AG04450 (cell line): ENCODE results near the gene ARFGEF3. TPM values are rescaled to one million over a fixed set of nuclear protein-coding genes. Genes with fewer than 3 reads are reported as not detected.
A peak's percentile ranks its signal among the peaks of the same experiment; 100 is the strongest.

Source experiments
- CTCF ChIA-PET: fragments of 300-600, 350-600 bp; formaldehyde crosslinking; extraction: SDS; loops from one replicate; lab custom pipeline; 2022; ENCODE audit warnings: antibody characterized with exemption, inconsistent platforms; lab: Charles Lee
- POLR2A ChIA-PET: fragments of 350-600 bp; formaldehyde crosslinking; extraction: SDS; loops from one replicate; lab custom pipeline; 2021; ENCODE audit warnings: antibody characterized with exemption, inconsistent platforms; lab: Yijun Ruan, JAX
- DNase-seq: peaks from one replicate; pipeline ENCODE4 v3.0.0-alpha.2; 2011; ENCODE audit warnings: low read depth, low spot score
- H3K27ac ChIP-seq: one replicate; pipeline ENCODE4 v1.5.1; 2012; ENCODE audit warnings: low read depth, low read length, control low read depth
- H3K27me3 ChIP-seq: one replicate; pipeline ENCODE4 v1.6.0; 2012; ENCODE audit warnings: low read length; ENCODE audit not compliant: control insufficient read depth, insufficient read depth
- H3K4me3 ChIP-seq: 2 replicates; pipeline ENCODE4 v1.5.1; 2011; ENCODE audit warnings: mild to moderate bottlenecking, low read depth, low read length, control low read depth
- H3K9me3 ChIP-seq: 2 replicates; pipeline ENCODE4 v1.5.1; 2012; ENCODE audit warnings: low read length; ENCODE audit not compliant: control insufficient read depth, insufficient read depth
- polyA plus RNA-seq: library from polyadenylated mRNA; depleted of rRNA; stranded (reverse); fragments of >200 nt; gene quantifications from 2 replicates; pipeline ENCODE4 v1.2.3, GENCODE V29; 2011
- TF ChIP-seq, protein P1 (sequence below): IDR thresholded peaks from 2 replicates; pipeline ENCODE4 v1.5.1; 2011; ENCODE audit warnings: low read depth, low read length, control low read depth, inconsistent platforms

Gene ARFGEF3
- polyA plus RNA-seq, 1 experiment, result 0.02 TPM

DNA sequence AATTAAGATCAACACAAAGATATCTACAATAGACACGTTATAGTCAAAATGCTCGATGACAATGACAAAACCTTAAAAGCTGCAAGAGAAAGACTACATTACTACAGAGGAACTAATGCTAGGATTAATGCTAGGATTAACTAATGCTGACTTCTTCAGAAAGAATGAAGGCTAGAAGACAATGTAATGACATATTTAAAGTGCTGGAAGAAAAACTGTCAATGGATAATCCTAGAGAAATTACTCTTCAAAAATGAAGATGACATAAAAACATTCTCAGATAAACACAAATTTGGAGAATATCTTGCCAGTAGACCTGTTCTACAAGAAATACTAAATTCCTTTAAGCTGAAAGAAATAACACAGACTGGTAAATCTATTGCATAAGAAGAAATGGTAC is 140.8 kb downstream of the ARFGEF3 start:
- Histone ChIP-seq H3K4me3 (no peak overlapping the region), H3K9me3 (no peaks in the 10 kb centered on the region), H3K27ac (no peak overlapping the region), H3K27me3 (peaks cover 2% of the 10 kb centered on the region)
- DNase-seq, result no peak
- ChIA-PET CTCF (no interaction called here), POLR2A (no interaction called here)
- TF ChIP-seq, protein P1, sequence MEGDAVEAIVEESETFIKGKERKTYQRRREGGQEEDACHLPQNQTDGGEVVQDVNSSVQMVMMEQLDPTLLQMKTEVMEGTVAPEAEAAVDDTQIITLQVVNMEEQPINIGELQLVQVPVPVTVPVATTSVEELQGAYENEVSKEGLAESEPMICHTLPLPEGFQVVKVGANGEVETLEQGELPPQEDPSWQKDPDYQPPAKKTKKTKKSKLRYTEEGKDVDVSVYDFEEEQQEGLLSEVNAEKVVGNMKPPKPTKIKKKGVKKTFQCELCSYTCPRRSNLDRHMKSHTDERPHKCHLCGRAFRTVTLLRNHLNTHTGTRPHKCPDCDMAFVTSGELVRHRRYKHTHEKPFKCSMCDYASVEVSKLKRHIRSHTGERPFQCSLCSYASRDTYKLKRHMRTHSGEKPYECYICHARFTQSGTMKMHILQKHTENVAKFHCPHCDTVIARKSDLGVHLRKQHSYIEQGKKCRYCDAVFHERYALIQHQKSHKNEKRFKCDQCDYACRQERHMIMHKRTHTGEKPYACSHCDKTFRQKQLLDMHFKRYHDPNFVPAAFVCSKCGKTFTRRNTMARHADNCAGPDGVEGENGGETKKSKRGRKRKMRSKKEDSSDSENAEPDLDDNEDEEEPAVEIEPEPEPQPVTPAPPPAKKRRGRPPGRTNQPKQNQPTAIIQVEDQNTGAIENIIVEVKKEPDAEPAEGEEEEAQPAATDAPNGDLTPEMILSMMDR, result no peak

DNA sequence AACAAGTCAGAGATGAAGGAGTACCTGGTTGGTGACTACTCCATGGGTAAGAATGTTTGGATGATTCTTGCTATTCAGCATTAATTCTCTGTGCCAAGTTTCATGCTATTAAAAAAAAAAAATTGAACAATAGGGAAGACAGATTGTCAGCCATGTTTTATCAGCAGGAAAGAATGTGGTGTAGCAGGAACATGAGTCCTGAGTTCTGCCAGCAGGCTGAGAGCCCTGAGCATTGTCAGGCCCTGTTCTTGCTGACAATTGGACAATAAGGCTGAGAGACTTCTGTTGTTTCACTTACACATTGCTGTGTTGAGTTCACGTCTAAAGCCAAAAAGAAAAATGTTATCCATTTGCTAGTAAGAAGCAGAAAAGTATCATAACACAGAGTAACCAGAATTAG is 145.6 kb downstream of the ARFGEF3 start:
- ChIA-PET POLR2A (no interaction called here), CTCF (no interaction called here)
- no peak for DNase-seq
- H3K9me3 ChIP-seq, result no peaks in the 10 kb centered on the region
- TF ChIP-seq, protein P1, result no peak
- H3K27ac ChIP-seq, result no peak overlapping the region
- peaks cover 6% of the 10 kb centered on the region for H3K27me3 ChIP-seq
- no peak overlapping the region for H3K4me3 ChIP-seq

DNA sequence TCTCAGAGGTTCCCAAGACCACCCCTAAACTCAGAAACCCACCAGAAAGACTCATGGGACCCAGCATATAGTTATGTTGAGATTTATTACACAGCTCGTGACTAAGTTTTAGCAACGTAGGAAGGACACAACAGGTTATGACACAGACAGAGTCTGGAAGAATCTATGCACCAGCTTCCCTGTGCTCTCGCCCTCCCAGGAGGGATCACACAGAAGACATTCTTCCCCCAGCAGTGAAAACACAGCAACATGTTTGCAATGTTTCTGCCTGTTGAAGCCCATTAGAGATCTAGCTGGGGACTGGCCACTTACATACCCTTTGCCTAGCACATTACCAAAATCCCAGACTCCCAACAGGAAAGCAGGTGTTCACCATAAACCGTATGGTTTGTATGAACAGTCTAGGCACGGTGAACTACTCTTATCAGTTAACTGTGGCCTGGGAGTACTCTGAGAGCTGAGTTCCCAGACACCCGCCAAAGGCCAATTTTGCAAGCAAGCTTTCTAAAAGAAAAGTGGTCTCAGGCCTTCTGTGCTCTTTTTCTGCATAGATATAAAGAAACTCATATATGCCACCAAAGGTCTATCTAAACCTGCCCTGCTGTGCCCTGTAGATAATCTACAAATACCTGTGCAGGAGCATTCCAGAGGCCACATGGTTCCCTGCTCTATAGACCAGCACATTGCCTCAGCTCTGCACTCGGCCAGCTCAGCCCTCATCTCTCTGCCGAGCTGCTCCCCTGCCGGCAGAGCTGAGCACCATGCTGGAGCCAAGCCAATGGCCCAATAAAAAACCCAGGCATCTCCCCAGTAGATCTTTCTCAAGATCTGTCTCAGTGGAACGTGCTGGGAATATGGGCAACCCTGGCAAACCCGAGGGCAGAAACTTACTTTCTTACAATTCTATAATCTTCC is 146.3 kb downstream of the ARFGEF3 start:
- no peak for DNase-seq
- POLR2A ChIA-PET, result no interaction called here

DNA sequence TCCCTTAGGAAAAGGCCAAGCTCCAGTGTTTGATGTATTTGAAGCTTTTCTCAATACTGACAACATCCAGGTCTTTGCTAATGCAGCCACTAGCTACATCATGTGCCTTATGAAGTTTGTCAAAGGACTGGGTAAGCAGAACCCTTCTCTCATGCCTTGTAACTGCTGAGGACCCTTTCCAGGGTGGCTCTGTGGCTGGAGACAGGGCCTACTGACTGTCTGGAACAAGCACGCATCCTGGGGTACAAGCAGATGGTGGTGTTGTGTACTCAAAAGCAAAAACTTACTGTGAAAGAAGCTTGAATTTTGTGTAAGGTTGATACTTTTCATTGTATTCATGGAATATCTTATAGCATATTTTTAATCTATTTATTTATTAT is 147.0 kb downstream of the ARFGEF3 start:
- TF ChIP-seq, protein P1, result no peak
- no peak overlapping the region for H3K4me3 ChIP-seq
- ChIA-PET CTCF (no interaction called here), POLR2A (no interaction called here)
- no peak for DNase-seq
- H3K27ac ChIP-seq, result no peak overlapping the region
- no peaks in the 10 kb centered on the region for H3K9me3 ChIP-seq
- peaks cover 6% of the 10 kb centered on the region for H3K27me3 ChIP-seq

More for the DNA sequence above, 146.3 kb downstream of the ARFGEF3 start:
- CTCF ChIA-PET, result no interaction called here
- no peaks in the 10 kb centered on the region for H3K9me3 ChIP-seq
- H3K27me3 ChIP-seq, result peaks cover 6% of the 10 kb centered on the region
- TF ChIP-seq, protein P1, result 0 out of 2 replicates have a peak, but pooled peaks have one; percentile 22
- H3K4me3 ChIP-seq, result no peak overlapping the region
- no peak overlapping the region for H3K27ac ChIP-seq

DNA sequence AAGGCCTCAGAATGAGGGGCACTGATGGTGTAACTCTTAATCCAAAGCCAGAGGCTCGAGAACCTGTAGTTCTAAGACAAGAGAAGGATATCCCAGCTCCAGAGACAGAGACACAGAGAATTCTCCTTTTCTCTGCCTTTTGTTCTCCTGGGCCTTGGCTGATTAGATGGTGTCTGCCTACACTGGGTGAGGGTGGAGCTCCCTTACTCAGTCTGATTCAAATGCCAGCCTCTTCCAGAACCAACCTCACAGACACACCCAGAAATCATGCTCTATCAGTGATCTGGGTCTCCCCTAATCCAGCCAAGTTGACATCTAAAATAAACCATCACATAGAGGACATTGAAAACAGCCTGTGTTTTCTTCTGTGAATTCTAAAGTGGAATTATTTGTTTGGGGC is 148.0 kb downstream of the ARFGEF3 start:
- no peak for DNase-seq

More for the DNA sequence above, 148.0 kb downstream of the ARFGEF3 start:
- Histone ChIP-seq H3K27ac (no peak overlapping the region), H3K9me3 (no peaks in the 10 kb centered on the region), H3K4me3 (no peak overlapping the region), H3K27me3 (peaks cover 6% of the 10 kb centered on the region)
- ChIA-PET CTCF (no interaction called here), POLR2A (no interaction called here)
- TF ChIP-seq, protein P1, result no peak
